Suprapubic skin (tissue), 4 donors: Measurements from ENCODE around the gene KDM5A. TPM values are rescaled to one million over a fixed set of nuclear protein-coding genes. Genes with fewer than 3 reads are reported as not detected.
A peak's percentile ranks its signal among the peaks of the same experiment; 100 is the strongest.

Source experiments
- DNase-seq, 2 donors: peaks; one replicate each; pipeline ENCODE4 v3.0.0-alpha.2; 2019; ENCODE audit warnings: low spot score in 2 of 2
- H3K27ac ChIP-seq: fragments of 200-600 bp; sonication (generic); one replicate; pipeline ENCODE4 v1.5.1; 2019
- H3K27me3 ChIP-seq: fragments of 200-600 bp; sonication (generic); one replicate; pipeline ENCODE4 v1.5.1; 2019
- H3K36me3 ChIP-seq: fragments of 200-600 bp; sonication (generic); one replicate; pipeline ENCODE4 v1.5.1; 2019
- H3K4me1 ChIP-seq: fragments of 200-600 bp; sonication (generic); one replicate; pipeline ENCODE4 v1.5.1; 2019
- H3K4me3 ChIP-seq: fragments of 200-600 bp; sonication (generic); one replicate; pipeline ENCODE4 v1.5.1; 2019; ENCODE audit warnings: mild to moderate bottlenecking
- H3K9me3 ChIP-seq: fragments of 200-600 bp; sonication (generic); one replicate; pipeline ENCODE4 v1.5.1; 2019
- CTCF ChIP-seq, 2 donors: fragments of 200-600 bp in 1 of 2; fragments of 450-650 bp in 1 of 2; sonication (generic) in 1 of 2; IDR thresholded peaks; one replicate each; pipeline ENCODE4 v1.5.1; 2016 to 2019; ENCODE audit warnings: antibody characterized with exemption in 2 of 2, mild to moderate bottlenecking in 1 of 2, moderate library complexity in 1 of 2
- EP300 ChIP-seq: sonication (generic); formaldehyde crosslinking; IDR thresholded peaks from one replicate; pipeline ENCODE4 v1.6.1; 2017; ENCODE audit warnings: antibody characterized with exemption
- POLR2A ChIP-seq, 2 donors: fragments of 450-650 bp; IDR thresholded peaks; one replicate each; pipeline ENCODE4 v1.6.1; 2017; ENCODE audit warnings: antibody characterized with exemption in 2 of 2, mild to moderate bottlenecking in 2 of 2, moderate library complexity in 2 of 2
- POLR2AphosphoS5 ChIP-seq, 3 donors: sonication (generic); formaldehyde crosslinking; IDR thresholded peaks; one replicate each; pipeline ENCODE4 v1.6.1; 2017; ENCODE audit warnings: antibody characterized with exemption in 3 of 3
- WGBS: methylation state at CpG from one replicate; pipeline ENCODE4 v1.1.5; 2018; 5-methylcytosine and 5-hydroxymethylcytosine counted together
- total RNA-seq, 4 donors: library from RNA; depleted of rRNA; stranded (reverse); fragments of >200 nt; gene quantifications; one replicate each; pipeline ENCODE4 v1.1.0, GENCODE V29; 2016

The KDM5A gene
- total RNA-seq, 4 donors from 2014 or later: 43.1 to 126 (median 92.1) TPM

GRCh38 chr12:247271-247670, 141.8 kb downstream of the KDM5A start:
- no peak for DNase-seq
- 89% methylated on average over 3 of the region's 3 CpGs for WGBS
- TF ChIP-seq CTCF (IDR thresholded peaks at IDR 0.05): no peak
- TF ChIP-seq POLR2A (IDR thresholded peaks at IDR 0.05): no peak
- TF ChIP-seq POLR2AphosphoS5 (IDR thresholded peaks at IDR 0.05): no peak
- no peak for TF ChIP-seq EP300

DNA sequence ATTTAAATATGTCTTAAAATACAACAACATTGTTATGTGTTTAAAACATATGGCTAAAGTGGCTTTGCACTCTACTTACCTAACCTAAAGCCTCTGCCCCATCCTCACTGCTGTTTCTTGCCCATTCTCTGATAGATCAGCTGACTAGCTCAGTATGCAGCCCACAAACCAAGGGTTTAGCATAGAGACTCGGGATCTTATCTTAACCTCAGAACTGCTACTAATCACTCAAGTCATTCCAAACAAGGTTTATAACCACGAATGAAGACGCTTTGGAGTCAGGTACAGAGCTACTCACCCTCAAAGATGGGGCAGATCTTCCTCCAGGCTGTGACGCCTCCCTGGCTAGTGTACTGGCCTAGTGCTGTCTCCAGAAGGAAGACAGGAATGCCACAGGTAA, 145.7 kb downstream of the KDM5A start:
- no peaks in the 10 kb centered on the region for H3K36me3 ChIP-seq

More at GRCh38 chr12:247271-247670, 141.8 kb downstream of the KDM5A start:
- Histone ChIP-seq H3K27me3 (peaks cover 2% of the 10 kb centered on the region), H3K4me3 (no peak overlapping the region), H3K4me1 (no peaks in the 10 kb centered on the region), H3K9me3 (no peaks in the 10 kb centered on the region), H3K27ac (no peak overlapping the region), H3K36me3 (no peaks in the 10 kb centered on the region)

GRCh38 chr12:242496-242895, 146.6 kb downstream of the KDM5A start:
- DNase-seq: peak in 1 of 2 donors; percentile 40
- no peak for TF ChIP-seq CTCF (IDR thresholded peaks at IDR 0.05)
- no peak for TF ChIP-seq POLR2AphosphoS5 (IDR thresholded peaks at IDR 0.05)
- TF ChIP-seq EP300: no peak
- no peak for TF ChIP-seq POLR2A (IDR thresholded peaks at IDR 0.05)
- Histone ChIP-seq H3K4me3 (no peak overlapping the region), H3K27ac (no peak overlapping the region), H3K9me3 (peaks cover 5% of the 10 kb centered on the region), H3K27me3 (peaks cover 4% of the 10 kb centered on the region), H3K4me1 (no peaks in the 10 kb centered on the region), H3K36me3 (no peaks in the 10 kb centered on the region)
- WGBS: 86% methylated on average over 15 of the region's 15 CpGs

More for the DNA sequence above, 145.7 kb downstream of the KDM5A start:
- Histone ChIP-seq H3K4me1 (no peaks in the 10 kb centered on the region), H3K27ac (no peak overlapping the region), H3K9me3 (peaks cover under 1% of the 10 kb centered on the region), H3K4me3 (no peak overlapping the region), H3K27me3 (peaks cover 2% of the 10 kb centered on the region)
- 45% methylated on average over 4 of the region's 4 CpGs for WGBS
- peak in 1 of 2 donors; percentile 21 for DNase-seq
- no peak for TF ChIP-seq POLR2A (IDR thresholded peaks at IDR 0.05)
- TF ChIP-seq EP300: no peak
- no peak for TF ChIP-seq POLR2AphosphoS5 (IDR thresholded peaks at IDR 0.05)
- no peak for TF ChIP-seq CTCF (IDR thresholded peaks at IDR 0.05)

- Histone ChIP-seq H3K9me3 (peaks cover 10% of the 10 kb centered on the region), H3K27me3 (peaks cover 11% of the 10 kb centered on the region), H3K36me3 (no peaks in the 10 kb centered on the region), H3K27ac (no peak overlapping the region), H3K4me1 (no peaks in the 10 kb centered on the region), H3K4me3 (no peak overlapping the region)
- peak in 1 of 2 donors; percentile 13 for DNase-seq
- no peak for TF ChIP-seq POLR2A (IDR thresholded peaks at IDR 0.05)
- no peak for TF ChIP-seq CTCF (IDR thresholded peaks at IDR 0.05)
- 92% methylated on average over 9 of the region's 9 CpGs for WGBS
Measured at GRCh38 chr12:241266-241665, 147.9 kb downstream of the KDM5A start.

DNA sequence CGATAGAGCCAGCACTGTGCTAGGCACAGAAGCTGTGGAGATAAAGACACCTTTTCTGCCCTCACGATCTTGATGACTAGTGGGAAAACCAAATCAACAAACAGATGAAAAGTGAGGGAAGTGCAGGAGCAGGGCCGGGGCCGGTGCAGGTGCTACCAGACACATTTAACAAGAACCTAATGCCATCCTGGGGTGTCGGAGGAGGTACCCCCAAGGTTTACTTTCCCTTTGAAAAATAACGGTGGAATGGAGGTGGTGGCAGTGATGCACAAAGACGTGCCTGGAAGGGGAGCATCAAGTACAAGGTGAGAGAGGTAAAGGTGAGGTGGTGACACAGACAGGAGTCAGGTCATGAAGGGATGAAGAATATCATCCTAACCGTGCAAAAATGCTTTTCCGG, 148.6 kb downstream of the KDM5A start:
- Histone ChIP-seq H3K4me3 (no peak overlapping the region), H3K9me3 (peaks cover 10% of the 10 kb centered on the region), H3K27me3 (peaks cover 11% of the 10 kb centered on the region), H3K36me3 (no peaks in the 10 kb centered on the region), H3K4me1 (no peaks in the 10 kb centered on the region), H3K27ac (no peak overlapping the region)
- DNase-seq: peak in 1 of 2 donors; percentile 21
- TF ChIP-seq POLR2AphosphoS5 (IDR thresholded peaks at IDR 0.05) (no peak), POLR2A (IDR thresholded peaks at IDR 0.05) (no peak)
- 87% methylated on average over 9 of the region's 9 CpGs for WGBS
